K562 (cell line): Measurements from ENCODE around the gene HOXA2. TPM values are rescaled to one million over a fixed set of nuclear protein-coding genes. Genes with fewer than 3 reads are reported as not detected.

Source experiments
- ATAC-seq: fragments of 200-7000 bp; cut with Tn5 transposase; 3 replicates; pipeline ENCODE4 v1.9.1; 2020; ENCODE audit warnings: moderate library complexity
- BruUV-seq: library from RNA; stranded (reverse); fragments of 400-500 nt; replicated peaks from 2 replicates; lab custom pipeline; 2021; lab: Mats Ljungman, UMichigan
- CTCF ChIA-PET: fragments of 300-600 bp; formaldehyde crosslinking; extraction: SDS; loops from one replicate; lab custom pipeline; 2021; ENCODE audit warnings: low intra/inter-chr PET ratio; lab: Yijun Ruan, JAX
- POLR2A ChIA-PET: fragments of 300-600, 350-650 bp; sonication (Branson Sonifier 250); formaldehyde crosslinking; extraction: SDS; loops from one replicate; lab custom pipeline; 2021; ENCODE audit warnings: antibody characterized with exemption, inconsistent platforms; lab: Yijun Ruan, JAX
- DNase-seq, 4 experiments: peaks; one replicate each; pipeline versions ENCODE4 v3.0.0 to v3.0.0-alpha.2; 2011 to 2018; ENCODE audit warnings: low spot score in 3 of 4, mixed read lengths in 3 of 4; ENCODE audit errors: extremely low read depth in 1 of 4
- FAIRE-seq: peaks from 2 replicates; lab custom pipeline; 2011; peaks lifted over from hg19 to GRCh38; lab: Jason Lieb, UNC
- H2AFZ ChIP-seq: 2 replicates; pipeline ENCODE4 v1.6.0; 2011; ENCODE audit warnings: low read depth, low read length, control low read depth, inconsistent platforms
- H3K27ac ChIP-seq: fragments of 200-600 bp; 3 replicates; pipeline ENCODE4 v1.8.0; 2011; ENCODE audit warnings: low read depth, mild to moderate bottlenecking, control low read depth, inconsistent platforms, low read length, moderate library complexity, mixed read lengths; ENCODE audit errors: extremely low read depth
- H3K27me3 ChIP-seq, 2 experiments: fragments of 300-600 bp in 1 of 2; 2 replicates in 1 of 2; 3 replicates in 1 of 2; pipeline versions ENCODE4 v1.6.0 to v1.8.0; 2011; ENCODE audit warnings: inconsistent platforms in 2 of 2, low read length in 2 of 2, mild to moderate bottlenecking in 1 of 2, mixed read lengths in 1 of 2, moderate library complexity in 1 of 2; ENCODE audit not compliant: control insufficient read depth in 2 of 2, insufficient read depth in 2 of 2
- H3K36me3 ChIP-seq: fragments of 300-600 bp; 3 replicates; pipeline ENCODE4 v1.8.0; 2011; ENCODE audit warnings: mild to moderate bottlenecking, low read length, inconsistent platforms; ENCODE audit not compliant: control insufficient read depth, insufficient read depth
- H3K4me1 ChIP-seq, 2 experiments: fragments of 200-600 bp in 1 of 2; replicated peaks in 1 of 2; 2 replicates in 1 of 2; 3 replicates in 1 of 2; pipeline versions ENCODE4 v1.5.1 to v1.8.0; 2011; ENCODE audit warnings: inconsistent platforms in 2 of 2, low read length in 2 of 2, mild to moderate bottlenecking in 1 of 2, mixed read lengths in 1 of 2, moderate library complexity in 1 of 2; ENCODE audit not compliant: control insufficient read depth in 2 of 2, insufficient read depth in 2 of 2
- H3K4me2 ChIP-seq: 2 replicates; pipeline ENCODE4 v1.6.1; 2011; ENCODE audit warnings: low read length, control low read depth, inconsistent platforms, mixed read lengths; ENCODE audit not compliant: insufficient read depth
- H3K4me3 ChIP-seq: fragments of 200-600 bp; sonication (generic), shearing (Covaris generic); 2 replicates; pipeline ENCODE4 v1.5.1; 2016; ENCODE audit warnings: control low read depth, inconsistent platforms
- H3K79me2 ChIP-seq: fragments of 200-600 bp; 3 replicates; pipeline ENCODE4 v1.8.0; 2011; ENCODE audit warnings: low read length, inconsistent platforms; ENCODE audit not compliant: control insufficient read depth, insufficient read depth
- H3K9ac ChIP-seq, 2 experiments: 2 replicates each; pipeline versions ENCODE4 v1.6.0 to v1.6.1; 2011; ENCODE audit warnings: low read depth in 2 of 2, low read length in 2 of 2, control low read depth in 1 of 2, inconsistent platforms in 1 of 2, mild to moderate bottlenecking in 1 of 2, mixed read lengths in 1 of 2; ENCODE audit not compliant: insufficient read depth in 1 of 2
- H3K9me1 ChIP-seq: one replicate; pipeline ENCODE4 v1.6.0; 2011; ENCODE audit warnings: inconsistent platforms, mild to moderate bottlenecking, low read length, moderate library complexity; ENCODE audit not compliant: control insufficient read depth, insufficient read depth
- H3K9me3 ChIP-seq: replicated peaks from 2 replicates; pipeline ENCODE4 v1.5.1; 2011; ENCODE audit warnings: low read depth, low read length, inconsistent platforms; ENCODE audit not compliant: control insufficient read depth, insufficient read depth
- H4K20me1 ChIP-seq: replicated peaks from 2 replicates; pipeline ENCODE4 v1.6.1; 2011; ENCODE audit warnings: low read length, inconsistent platforms, mixed read lengths; ENCODE audit not compliant: control insufficient read depth, insufficient read depth
- CREB3 ChIP-seq: fragments of 450-650 bp; conservative IDR thresholded peaks from 2 replicates; pipeline ENCODE4 v1.6.1; 2016; ENCODE audit warnings: missing genetic modification characterization, low read depth, mild to moderate bottlenecking, missing compliant biosample characterization, moderate library complexity
- LEF1 ChIP-seq: fragments of 450-650 bp; IDR thresholded peaks from 2 replicates; pipeline ENCODE4 v1.6.1; 2016; ENCODE audit warnings: mild to moderate bottlenecking
- MTA3 ChIP-seq: fragments of 450-650 bp; formaldehyde crosslinking; IDR thresholded peaks from 2 replicates; pipeline ENCODE4 v1.6.1; 2017; ENCODE audit warnings: mild to moderate bottlenecking, borderline replicate concordance
- PTRF ChIP-seq: fragments of 450-650 bp; IDR thresholded peaks from 2 replicates; pipeline ENCODE4 v1.6.1; 2016; ENCODE audit warnings: mild to moderate bottlenecking, missing genetic modification characterization, missing compliant biosample characterization
- SMAD2 ChIP-seq: fragments of 150-350 bp; IDR thresholded peaks from 2 replicates; pipeline ENCODE4 v1.6.1; 2014; ENCODE audit warnings: low read depth, mild to moderate bottlenecking, low read length
- SRSF3 ChIP-seq: fragments of 200-400 bp; formaldehyde crosslinking; IDR thresholded peaks from 2 replicates; pipeline ENCODE4 v1.6.1; 2016; ENCODE audit warnings: mild to moderate bottlenecking, low read length, moderate library complexity; ENCODE audit not compliant: insufficient read depth
- TCF3 ChIP-seq: sonication (generic); formaldehyde crosslinking; IDR thresholded peaks from 2 replicates; pipeline ENCODE4 v1.4.0; 2020; ENCODE audit warnings: mild to moderate bottlenecking, missing genetic modification reagents
- THAP7 ChIP-seq: fragments of 250-450 bp; sonication (Bioruptor Pico); IDR thresholded peaks from 2 replicates; pipeline ENCODE4 v1.5.0; 2021
- TOE1 ChIP-seq, 2 experiments: fragments of 450-650 bp in 1 of 2; sonication (generic) in 1 of 2; formaldehyde crosslinking in 1 of 2; IDR thresholded peaks; 2 replicates each; pipeline versions ENCODE4 v1.7.1 to v1.8.0; 2016 to 2022; ENCODE audit warnings: borderline replicate concordance in 2 of 2, mild to moderate bottlenecking in 2 of 2, antibody characterized with exemption in 1 of 2, inconsistent platforms in 1 of 2, low read depth in 1 of 2, missing genetic modification reagents in 1 of 2, moderate library complexity in 1 of 2
- ZFP91 ChIP-seq: sonication (generic); formaldehyde crosslinking; IDR thresholded peaks from 2 replicates; pipeline ENCODE4 v1.8.0; 2022; ENCODE audit warnings: mild to moderate bottlenecking, missing genetic modification reagents
- ZNF24 ChIP-seq: fragments of 450-650 bp; IDR thresholded peaks from 2 replicates; pipeline ENCODE4 v1.6.1; 2016
- ZNF274 ChIP-seq: IDR thresholded peaks from 2 replicates; pipeline ENCODE4 v1.6.1; 2011; ENCODE audit warnings: low read depth, mild to moderate bottlenecking, low read length, moderate library complexity, borderline replicate concordance
- ZNF551 ChIP-seq: fragments of 250-450 bp; sonication (Bioruptor Pico); IDR thresholded peaks from 2 replicates; pipeline ENCODE4 v1.5.0; 2021; ENCODE audit warnings: mild to moderate bottlenecking, moderate library complexity
- WGBS: fragments of 100-300 bp; shearing (Covaris generic); methylation state at CpG from one replicate; pipeline ENCODE4 v1.1.6; 2016; ENCODE audit warnings: low coverage, mixed read lengths; ENCODE audit not compliant: insufficient coverage; ENCODE audit errors: missing lambda C conversion rate; 5-methylcytosine and 5-hydroxymethylcytosine counted together
- in situ Hi-C: fragments of 300-500 bp; cut with MboI; formaldehyde crosslinking; loops from 4 replicates; pipeline ENCODE4 v1.15.0; 2018; ENCODE audit warnings: inconsistent platforms, mixed read lengths
- intact Hi-C: fragments of 100-400 bp; cut with micrococcal nuclease; formaldehyde crosslinking; loops from 2 replicates; pipeline ENCODE4 v1.14.2; 2022
- polyA plus RNA-seq, 8 experiments: library from polyadenylated mRNA; depleted of rRNA in 4 of 8; stranded (reverse) in 5 of 8; unstranded in 3 of 8; fragments of >200 nt; fragmentation: Nextera tagmentation in 2 of 8; fragmentation: Illumina TruSeq in 1 of 8; extraction: Ambion mirVana in 2 of 8; extraction: Trizol in 1 of 8; gene quantifications; 2 replicates each; pipeline versions ENCODE4 v1.2.1 to v1.2.3, GENCODE V29; 2011 to 2014; ENCODE audit warnings: inconsistent platforms in 1 of 8, missing spikeins in 1 of 8
- total RNA-seq, 7 experiments: library from RNA; depleted of rRNA in 6 of 7; stranded (reverse); fragments of >200 nt in 6 of 7; fragmentation: Illumina TruSeq in 2 of 7; extraction: Trizol in 2 of 7; gene quantifications; 2 replicates each; pipeline versions ENCODE4 v1.2.1 to v1.2.3, GENCODE V29; 2011 to 2021; ENCODE audit warnings: low replicate concordance in 1 of 7
- TF ChIP-seq, protein P1 (sequence below): fragments of 250-450 bp; sonication (Bioruptor Pico); IDR thresholded peaks from 2 replicates; pipeline ENCODE4 v1.8.0; 2021; ENCODE audit warnings: mild to moderate bottlenecking, moderate library complexity

Gene HOXA2
- total and polyA plus RNA-seq, 9 of the 15 experiments (the other 6 are each of a cell fraction or from before 2014, with no cell fraction given), result 0.04 TPM; not detected in 8

GRCh38 chr7:27130540-27131389, 28.3 kb upstream of the HOXA2 start, which contains the start of gene HOXA4:
Gene HOXA4, minus strand, starts transcription at chr7:27130757. Its CDS starts 24 bp downstream, at chr7:27130733.
- Histone ChIP-seq H2AFZ (no peak within 1 kb of the TSS), H3K27ac (no peak within 1 kb of the TSS), H3K4me3 (no peak within 1 kb of the TSS), H3K4me1 (peaks cover 0 to 1% of the 10 kb centered on the region in 2 experiments; a peak in 1 of 5 replicates), H4K20me1 (no peaks in the 10 kb centered on the region; the same call in 1 of the 2 replicates), H3K4me2 (no peak within 1 kb of the TSS), H3K9ac (no peak within 1 kb of the TSS), H3K79me2 (no peaks in the 10 kb centered on the region), H3K36me3 (no peaks in the 10 kb centered on the region), H3K9me3 (no peaks in the 10 kb centered on the region), H3K27me3 (peaks cover 13 to 25% of the 10 kb centered on the region in 2 experiments), H3K9me1 (no peaks in the 10 kb centered on the region)
- no peak for FAIRE-seq
- in situ Hi-C loops (no loop called here), intact Hi-C loops (no loop called here)
- CTCF ChIA-PET, result no interaction called here
- POLR2A ChIA-PET, result interaction anchor here (0.7 kb wide), 1 partner anchor 458 kb away, joined by 3 read pairs; no protein-coding TSS in a partner anchor
- no peak for DNase-seq
- no peak for ATAC-seq
- 38% methylated on average over 16 of the region's 67 CpGs for WGBS
- TF ChIP-seq ZNF24 (no peak), ZNF551 (CRISPR knock-in tag) (no peak), LEF1 (no peak), TOE1 (IDR thresholded peaks at IDR 0.05; ENCODE audit: borderline replicate concordance) (no peak), TOE1 (CRISPR knock-in tag; IDR thresholded peaks at IDR 0.05; ENCODE audit: borderline replicate concordance, low read depth) (no peak), TCF3 (CRISPR knock-in tag) (no peak), THAP7 (CRISPR knock-in tag) (no peak), CREB3 (tag) (no peak), MTA3 (no peak), PTRF (tag) (no peak), SRSF3 (no peak), SMAD2 (no peak), ZNF274 (no peak), ZFP91 (CRISPR knock-in tag) (no peak)
- TF ChIP-seq, protein P1, sequence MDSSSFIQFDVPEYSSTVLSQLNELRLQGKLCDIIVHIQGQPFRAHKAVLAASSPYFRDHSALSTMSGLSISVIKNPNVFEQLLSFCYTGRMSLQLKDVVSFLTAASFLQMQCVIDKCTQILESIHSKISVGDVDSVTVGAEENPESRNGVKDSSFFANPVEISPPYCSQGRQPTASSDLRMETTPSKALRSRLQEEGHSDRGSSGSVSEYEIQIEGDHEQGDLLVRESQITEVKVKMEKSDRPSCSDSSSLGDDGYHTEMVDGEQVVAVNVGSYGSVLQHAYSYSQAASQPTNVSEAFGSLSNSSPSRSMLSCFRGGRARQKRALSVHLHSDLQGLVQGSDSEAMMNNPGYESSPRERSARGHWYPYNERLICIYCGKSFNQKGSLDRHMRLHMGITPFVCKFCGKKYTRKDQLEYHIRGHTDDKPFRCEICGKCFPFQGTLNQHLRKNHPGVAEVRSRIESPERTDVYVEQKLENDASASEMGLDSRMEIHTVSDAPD (CRISPR knock-in tag), result no peak
- TF ChIP-seq, all 486 proteins: peak for 0
- BruUV-seq, result no TSS peak
